ENCODE measurements around the gene ANXA2.

ANXA2 gene

GRCh38 chr15:60386615-60387014 is 11.2 kb downstream of the ANXA2 start:
- DNase-seq = no peak

GRCh38 chr15:60385620-60386552 is 11.9 kb downstream of the ANXA2 start:
- DNase-seq = no peak

- DNase-seq = no peak
These were observed 13.2 kb downstream of the ANXA2 start for GRCh38 chr15:60384526-60385126.

GRCh38 chr15:60384053-60384452 is 13.7 kb downstream of the ANXA2 start:
- DNase-seq = no peak

GRCh38 chr15:60382773-60383674 is 14.8 kb downstream of the ANXA2 start:
- no peak for DNase-seq

GRCh38 chr15:60381148-60381788 is 16.5 kb downstream of the ANXA2 start:
- no peak for DNase-seq

GRCh38 chr15:60379525-60380274 is 18.1 kb downstream of the ANXA2 start:
- DNase-seq = no peak

- no peak for DNase-seq
These were observed 18.6 kb downstream of the ANXA2 start for GRCh38 chr15:60379185-60379524.

GRCh38 chr15:60376677-60377095 is 21.1 kb downstream of the ANXA2 start:
- no peak for DNase-seq

- no peak for DNase-seq
These were observed 22.5 kb downstream of the ANXA2 start for GRCh38 chr15:60375306-60375705.

- no peak for DNase-seq
These were observed 23.1 kb downstream of the ANXA2 start for GRCh38 chr15:60374628-60375081.

GRCh38 chr15:60374209-60374608 is 23.6 kb downstream of the ANXA2 start:
- DNase-seq = no peak

GRCh38 chr15:60373745-60374144 is 24.0 kb downstream of the ANXA2 start:
- DNase-seq = no peak

- no peak for DNase-seq
These were observed 24.5 kb downstream of the ANXA2 start for GRCh38 chr15:60373327-60373726.

- DNase-seq = no peak
These were observed 25.0 kb downstream of the ANXA2 start for GRCh38 chr15:60372756-60373155.

- DNase-seq = no peak
These were observed 25.6 kb downstream of the ANXA2 start for GRCh38 chr15:60372227-60372626.

- DNase-seq = no peak
These were observed 26.4 kb downstream of the ANXA2 start for GRCh38 chr15:60371175-60372051.

GRCh38 chr15:60370869-60371136 is 27.0 kb downstream of the ANXA2 start:
- no peak for DNase-seq

- no peak for DNase-seq
These were observed 27.5 kb downstream of the ANXA2 start for GRCh38 chr15:60370105-60370868.

GRCh38 chr15:60369696-60370095 is 28.1 kb downstream of the ANXA2 start:
- no peak for DNase-seq

GRCh38 chr15:60364612-60364924 is 33.2 kb downstream of the ANXA2 start:
- no peak for DNase-seq
